Stimulated activated CD4-positive, alpha-beta T cell treated with anti-CD3 and anti-CD28 coated beads, Interleukin-1b, Interleukin-23, amount 100 ng/mL, for 4 hours (primary cell): ENCODE measurements around the gene KLHL24.
"Not testable (repeated sequence)": the region's sequence is repeated elsewhere in the genome, so short reads cannot be mapped to it uniquely, and the experiment has no call there.

Experiments
- DNase-seq, 2 donors: peaks; one replicate each; pipeline ENCODE4 v3.0.0-alpha.2; 2020; ENCODE audit warnings: low read depth in 2 of 2

KLHL24 gene

GRCh38 chr3:183635431-183636220 is at the start of gene KLHL24:
TSS of gene KLHL24 (plus strand) at chr3:183635623. CDS start at chr3:183650357, 14,734 bp downstream.
- peak; percentile 77 for DNase-seq

GRCh38 chr3:183586477-183586876 is 48.9 kb upstream of the KLHL24 start:
- no peak for DNase-seq

GRCh38 chr3:183587336-183587735 is 48.1 kb upstream of the KLHL24 start:
- DNase-seq: no peak

- no peak for DNase-seq
Measured at GRCh38 chr3:183590442-183590841, 45.0 kb upstream of the KLHL24 start.

- DNase-seq: no peak
Measured at GRCh38 chr3:183591881-183592521, 43.4 kb upstream of the KLHL24 start.

- no peak for DNase-seq
Measured at GRCh38 chr3:183592821-183593220, 42.6 kb upstream of the KLHL24 start.

- DNase-seq: no peak
Measured at GRCh38 chr3:183594636-183595035, 40.8 kb upstream of the KLHL24 start.

- DNase-seq: no peak
Measured at GRCh38 chr3:183597959-183598358, 37.5 kb upstream of the KLHL24 start.

GRCh38 chr3:183611326-183611725 is 24.1 kb upstream of the KLHL24 start:
- DNase-seq: not testable (repeated sequence)

GRCh38 chr3:183613366-183614285 is 21.8 kb upstream of the KLHL24 start:
- DNase-seq: no peak

- no peak for DNase-seq
Measured at GRCh38 chr3:183618542-183618941, 16.9 kb upstream of the KLHL24 start.

- DNase-seq: no peak
Measured at GRCh38 chr3:183619010-183619409, 16.4 kb upstream of the KLHL24 start.

GRCh38 chr3:183619624-183620251 is 15.7 kb upstream of the KLHL24 start:
- DNase-seq: no peak

GRCh38 chr3:183620252-183620628 is 15.2 kb upstream of the KLHL24 start:
- no peak for DNase-seq

- not testable (repeated sequence) for DNase-seq
Measured at GRCh38 chr3:183622473-183622872, 12.9 kb upstream of the KLHL24 start.

- no peak for DNase-seq
Measured at GRCh38 chr3:183626877-183627594, 8.4 kb upstream of the KLHL24 start.

GRCh38 chr3:183629546-183630301 is 5.7 kb upstream of the KLHL24 start:
- no peak for DNase-seq

GRCh38 chr3:183631715-183632114 is 3.7 kb upstream of the KLHL24 start:
- DNase-seq: no peak

GRCh38 chr3:183632725-183633124 is 2.7 kb upstream of the KLHL24 start:
- not testable (repeated sequence) for DNase-seq

GRCh38 chr3:183634707-183635106 is 716 bp upstream of the KLHL24 start:
- no peak for DNase-seq
